NCI-H2171 (cell line): ENCODE results near the gene FOXK2.
"Not testable (repeated sequence)": the region's sequence is repeated elsewhere in the genome, so short reads cannot be mapped to it uniquely, and the experiment has no call there.

Experiments used
- DNase-seq: peaks from one replicate; lab custom pipeline; 2025; lab: John Stamatoyannopoulos, UW

The FOXK2 gene

GRCh38 chr17:82534401-82534812, 14.9 kb downstream of the FOXK2 start:
- no peak for DNase-seq

GRCh38 chr17:82536512-82537201, 17.1 kb downstream of the FOXK2 start:
- DNase-seq: no peak

- not testable (repeated sequence) for DNase-seq
Observed at GRCh38 chr17:82537228-82537627, 17.7 kb downstream of the FOXK2 start.

- not testable (repeated sequence) for DNase-seq
Observed at GRCh38 chr17:82539076-82539475, 19.5 kb downstream of the FOXK2 start.

- DNase-seq: no peak
Observed at GRCh38 chr17:82542439-82542838, 22.9 kb downstream of the FOXK2 start.

- DNase-seq: no peak
Observed at GRCh38 chr17:82544431-82545070, 25.0 kb downstream of the FOXK2 start.

GRCh38 chr17:82545071-82545462, 25.5 kb downstream of the FOXK2 start:
- DNase-seq: no peak

GRCh38 chr17:82547981-82548380, 28.4 kb downstream of the FOXK2 start:
- no peak for DNase-seq

- DNase-seq: no peak
Observed at GRCh38 chr17:82548681-82549303, 29.3 kb downstream of the FOXK2 start.

- peak; percentile 33 for DNase-seq
Observed at GRCh38 chr17:82551779-82552457, 32.4 kb downstream of the FOXK2 start.

- DNase-seq: no peak
Observed at GRCh38 chr17:82552580-82552979, 33.0 kb downstream of the FOXK2 start.

- DNase-seq: no peak
Observed at GRCh38 chr17:82553210-82553930, 33.8 kb downstream of the FOXK2 start.

GRCh38 chr17:82557510-82557909, 38.0 kb downstream of the FOXK2 start:
- not testable (repeated sequence) for DNase-seq

- no peak for DNase-seq
Observed at GRCh38 chr17:82559566-82560251, 40.2 kb downstream of the FOXK2 start.

- no peak for DNase-seq
Observed at GRCh38 chr17:82560252-82560642, 40.7 kb downstream of the FOXK2 start.

GRCh38 chr17:82560802-82561428, 41.4 kb downstream of the FOXK2 start:
- DNase-seq: no peak

- no peak for DNase-seq
Observed at GRCh38 chr17:82561429-82562035, 42.0 kb downstream of the FOXK2 start.

- not testable (repeated sequence) for DNase-seq
Observed at GRCh38 chr17:82562718-82563220, 43.2 kb downstream of the FOXK2 start.

GRCh38 chr17:82563318-82563717, 43.8 kb downstream of the FOXK2 start:
- no peak for DNase-seq

GRCh38 chr17:82563745-82564144, 44.2 kb downstream of the FOXK2 start:
- DNase-seq: not testable (repeated sequence)
